NCI-H1436 treated with DMSO at 0.1 percent for 48 hours (cell line): ENCODE data around the gene CNBD2.
"Not testable (repeated sequence)": the region's sequence is repeated elsewhere in the genome, so short reads cannot be mapped to it uniquely, and the experiment has no call there.

Experiments
- DNase-seq: peaks from one replicate; lab custom pipeline; 2025; lab: John Stamatoyannopoulos, UW

Gene CNBD2

GRCh38 chr20:35967979-35968640 lies at the start of gene CNBD2:
TSS of gene CNBD2 (plus strand) at chr20:35968590. CDS start at chr20:35968763, 173 bp downstream.
- no peak for DNase-seq

DNA sequence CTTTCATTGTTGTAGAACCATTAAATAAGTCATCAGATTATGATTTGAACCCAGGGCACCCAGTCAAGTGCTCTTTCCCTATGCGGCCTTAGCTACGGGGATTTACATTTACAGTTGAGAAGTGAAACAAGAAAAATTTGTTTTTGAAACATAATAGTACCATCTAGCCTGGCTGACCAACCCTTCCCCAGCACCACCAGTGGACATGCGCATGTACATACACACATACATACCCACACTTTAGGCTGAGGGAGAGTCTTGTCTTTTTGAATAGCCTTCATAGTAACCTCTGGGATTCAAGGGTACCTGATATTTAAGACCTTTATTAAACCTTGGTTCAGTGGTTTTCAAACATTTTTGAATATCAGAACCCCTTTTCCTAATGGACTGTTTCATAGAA lies 47.9 kb upstream of the CNBD2 start:
- DNase-seq = no peak

- DNase-seq = no peak
Measured at GRCh38 chr20:35929301-35929700, 39.1 kb upstream of the CNBD2 start.

DNA sequence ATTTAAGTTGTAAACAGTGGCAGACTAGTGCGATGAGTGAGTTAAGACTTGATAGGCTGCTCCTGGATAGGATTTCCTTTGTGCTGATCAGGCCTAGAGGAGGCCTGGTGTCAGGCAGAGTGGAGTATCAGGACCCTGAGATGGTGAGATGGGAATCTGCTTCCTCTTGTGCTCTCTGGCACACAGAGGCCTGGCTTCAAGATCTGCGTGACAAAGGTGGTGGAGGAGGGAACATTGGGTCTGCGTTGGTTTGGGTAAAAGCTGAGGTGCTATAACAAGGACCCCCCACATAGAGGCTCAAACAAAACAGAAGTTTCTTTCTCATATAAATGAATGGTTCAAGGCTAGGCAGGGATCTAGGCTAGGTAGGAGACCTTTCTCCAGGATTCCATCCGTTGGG lies 34.3 kb upstream of the CNBD2 start:
- no peak for DNase-seq

DNA sequence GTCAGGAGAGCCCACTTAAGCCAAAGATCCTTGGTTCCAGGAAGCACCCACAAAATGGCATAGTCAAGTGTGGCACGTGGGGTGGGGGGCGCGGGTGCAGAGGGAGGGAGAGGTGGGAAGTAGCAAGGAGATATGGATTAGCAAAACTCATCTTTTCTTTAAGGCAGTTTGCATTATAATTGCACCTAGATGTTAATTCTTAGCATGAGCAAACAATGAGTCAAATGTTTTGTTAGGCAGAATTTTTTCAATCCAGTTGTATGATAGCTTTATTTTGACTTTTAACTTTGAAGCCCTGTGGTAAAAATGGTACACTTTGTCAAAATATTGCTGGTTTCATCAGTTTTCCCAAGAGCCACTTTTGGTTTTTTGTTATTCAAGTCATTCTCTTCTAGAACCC lies 29.1 kb upstream of the CNBD2 start:
- no peak for DNase-seq

DNA sequence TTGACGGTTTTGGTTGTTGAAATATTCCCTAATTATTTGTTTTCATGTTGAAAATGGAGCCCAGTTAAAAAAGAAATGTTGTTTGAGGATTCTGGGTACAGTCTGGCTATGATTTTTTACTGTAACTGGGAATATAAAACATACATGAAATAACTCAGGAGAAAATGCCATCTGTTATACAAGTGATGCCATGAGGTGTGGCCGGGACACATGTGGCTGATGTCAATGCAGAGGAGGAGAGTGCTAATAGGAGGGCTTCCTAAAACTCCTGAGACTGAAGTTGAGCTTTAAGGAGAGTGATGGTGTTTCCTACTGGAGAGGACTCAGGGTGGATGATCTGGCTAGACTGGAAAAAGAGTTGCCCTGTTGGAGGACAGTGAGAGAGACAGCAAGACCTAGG lies 26.8 kb upstream of the CNBD2 start:
- no peak for DNase-seq

- DNase-seq = no peak
Measured at GRCh38 chr20:35942243-35942642, 26.1 kb upstream of the CNBD2 start.

- no peak for DNase-seq
Measured at GRCh38 chr20:35947489-35947888, 20.9 kb upstream of the CNBD2 start.

- DNase-seq = no peak
Measured at GRCh38 chr20:35947907-35948306, 20.5 kb upstream of the CNBD2 start.

DNA sequence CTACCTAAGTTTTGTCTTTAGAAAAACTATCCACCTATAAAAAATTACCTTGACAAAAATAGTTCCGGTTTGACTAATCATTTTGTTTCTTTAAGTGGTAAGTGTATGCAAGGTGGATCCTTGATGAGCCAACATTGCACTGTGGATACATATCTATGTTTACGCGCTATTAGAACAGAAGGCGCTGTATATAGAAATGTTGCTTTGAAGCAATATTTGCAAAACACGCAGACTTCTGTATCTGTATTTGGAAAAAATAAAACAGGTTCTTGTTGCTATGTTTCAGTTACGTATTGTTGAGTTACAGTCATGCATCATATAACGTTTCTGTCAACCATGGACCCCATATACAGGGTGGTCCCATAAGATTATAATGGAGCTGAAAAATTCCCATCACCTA lies 18.3 kb upstream of the CNBD2 start:
- DNase-seq = no peak

DNA sequence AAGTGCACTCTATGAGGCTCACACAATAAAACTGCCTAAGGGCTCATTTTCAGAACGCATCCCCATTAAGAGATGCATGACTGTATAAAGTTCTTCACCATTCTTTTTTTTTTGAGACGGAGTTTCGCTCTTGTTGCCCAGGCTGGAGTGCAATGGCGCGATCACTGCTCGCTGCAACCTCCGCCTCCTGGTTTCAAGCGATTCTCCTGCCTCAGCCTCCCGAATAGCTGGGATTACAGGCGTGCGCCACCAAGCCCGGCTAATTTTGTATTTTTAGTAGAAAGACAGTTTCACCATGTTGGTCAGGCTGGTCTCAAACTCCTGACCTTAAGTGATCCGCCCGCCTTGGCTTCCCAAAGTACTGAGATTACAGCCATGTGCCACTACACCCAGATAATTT lies 16.3 kb upstream of the CNBD2 start:
- DNase-seq = not testable (repeated sequence)

- no peak for DNase-seq
Measured at GRCh38 chr20:35952480-35953386, 15.7 kb upstream of the CNBD2 start.

DNA sequence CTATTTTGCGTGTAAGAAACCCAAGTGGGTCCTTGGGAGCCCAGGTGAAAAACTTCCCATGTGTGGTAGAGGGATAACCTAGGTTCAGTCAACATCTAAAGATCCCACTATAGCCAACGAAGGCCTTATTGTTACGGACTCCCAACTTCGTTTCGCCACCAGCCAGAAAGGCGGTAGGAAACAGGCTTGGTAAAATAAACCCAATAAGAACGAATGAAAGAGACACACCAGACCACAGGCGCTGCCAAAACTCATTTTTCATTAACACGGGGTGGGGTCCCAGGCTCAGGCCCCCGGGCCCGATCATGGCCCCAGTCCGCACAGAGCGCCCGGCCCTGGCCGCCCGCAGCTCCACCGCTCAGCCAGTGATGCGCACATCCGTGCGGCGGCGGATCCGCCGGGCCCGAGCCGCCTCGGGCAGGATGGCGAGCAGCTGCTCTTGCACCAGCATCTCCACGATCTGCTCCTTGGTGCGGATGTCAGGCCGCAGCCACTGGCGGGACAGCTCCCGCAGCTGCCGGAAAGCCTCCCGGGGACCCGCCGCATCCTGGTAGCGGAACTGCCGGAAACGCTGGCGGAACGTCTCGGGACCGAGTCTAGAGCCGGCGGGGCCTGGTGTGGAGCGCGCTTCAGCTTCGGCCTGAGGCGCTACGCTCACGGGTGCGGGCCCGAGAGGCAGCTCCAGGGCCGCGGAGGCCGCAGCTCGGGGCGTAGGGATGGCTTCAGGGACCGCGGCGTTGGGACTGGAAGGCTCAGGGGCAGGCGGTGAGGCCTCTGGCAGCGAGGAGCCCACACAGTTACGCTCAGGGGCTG lies 14.8 kb upstream of the CNBD2 start:
- DNase-seq = no peak

- peak; percentile 78 for DNase-seq
Measured at GRCh38 chr20:35954200-35954906, 14.0 kb upstream of the CNBD2 start, which contains the start of gene SCAND1. TSS of gene SCAND1 (minus strand) at chr20:35954502. CDS start at chr20:35954284, 218 bp downstream.

GRCh38 chr20:35954907-35955251 lies 13.5 kb upstream of the CNBD2 start:
- DNase-seq = no peak

GRCh38 chr20:35956616-35957015 lies 11.8 kb upstream of the CNBD2 start:
- DNase-seq = no peak

GRCh38 chr20:35959291-35959690 lies 9.1 kb upstream of the CNBD2 start:
- DNase-seq = not testable (repeated sequence)

- DNase-seq = no peak
Measured at GRCh38 chr20:35963878-35964277, 4.5 kb upstream of the CNBD2 start.

GRCh38 chr20:35968930-35969329 lies 540 bp downstream of the CNBD2 start:
- DNase-seq = no peak

- no peak for DNase-seq
Measured at GRCh38 chr20:35971981-35972380, 3.6 kb downstream of the CNBD2 start.

- no peak for DNase-seq
Measured at GRCh38 chr20:35972462-35972861, 4.1 kb downstream of the CNBD2 start.

- DNase-seq = no peak
Measured at GRCh38 chr20:35974256-35974655, 5.9 kb downstream of the CNBD2 start.
